Lower lobe of right lung (tissue), 2 donors: Measurements from ENCODE around the gene DNMBP. TPM values are rescaled to one million over a fixed set of nuclear protein-coding genes. Genes with fewer than 3 reads are reported as not detected.

ENCODE experiments used
- ATAC-seq, 2 donors: fragments of 200-7000 bp; cut with Tn5 transposase; one replicate each; pipeline ENCODE4 v1.9.1; 2020 to 2022; ENCODE audit warnings: mild to moderate bottlenecking in 2 of 2, moderate library complexity in 2 of 2
- DNase-seq: peaks from one replicate; pipeline ENCODE4 v3.0.0-alpha.2; 2020
- H3K27ac ChIP-seq: fragments of 200-600 bp; one replicate; pipeline ENCODE4 v1.8.0; 2022
- H3K27me3 ChIP-seq: fragments of 200-600 bp; one replicate; pipeline ENCODE4 v1.8.0; 2022; ENCODE audit warnings: low read depth
- H3K36me3 ChIP-seq: fragments of 200-600 bp; one replicate; pipeline ENCODE4 v1.8.0; 2022; ENCODE audit warnings: mild to moderate bottlenecking
- H3K4me1 ChIP-seq: fragments of 200-600 bp; one replicate; pipeline ENCODE4 v1.8.0; 2022
- H3K4me3 ChIP-seq: fragments of 200-600 bp; one replicate; pipeline ENCODE4 v1.8.0; 2022; ENCODE audit warnings: mild to moderate bottlenecking
- H3K9me3 ChIP-seq: fragments of 200-600 bp; one replicate; pipeline ENCODE4 v1.8.0; 2022
- CTCF ChIP-seq: fragments of 200-600 bp; IDR thresholded peaks from one replicate; pipeline ENCODE4 v1.8.0; 2022; ENCODE audit warnings: antibody characterized with exemption, mild to moderate bottlenecking
- intact Hi-C: fragments of 100-400 bp; cut with DNase I; formaldehyde crosslinking; loops from one replicate; pipeline ENCODE4 v1.11.0; 2022
- total RNA-seq: library from RNA; stranded (reverse); fragmentation: NEBNext Ultra II Directional; extraction: Animal tissue kit (Norgen Biotek cat#: 25700); gene quantifications from one replicate; pipeline ENCODE4 v1.2.1, GENCODE V29; 2021
- donor health status: DM: no; HTN: yes; CAD: no; lungs with severe emphysema.

The DNMBP gene
- total RNA-seq, 1 donor from 2014 or later, result 13.7 TPM

- DNase-seq (no peak), ATAC-seq (no peak)
- Histone ChIP-seq H3K4me1 (no peaks in the 10 kb centered on the region), H3K27me3 (no peaks in the 10 kb centered on the region), H3K36me3 (no peaks in the 10 kb centered on the region), H3K27ac (no peak overlapping the region), H3K9me3 (no peaks in the 10 kb centered on the region), H3K4me3 (no peak overlapping the region)
- intact Hi-C loops, result no loop called here
- TF ChIP-seq CTCF, result no peak
Observed at GRCh38 chr10:100024748-100025147, 15.0 kb upstream of the DNMBP start.

- Histone ChIP-seq H3K9me3 (no peaks in the 10 kb centered on the region), H3K27me3 (no peaks in the 10 kb centered on the region), H3K36me3 (no peaks in the 10 kb centered on the region), H3K27ac (no peak overlapping the region), H3K4me3 (no peak overlapping the region), H3K4me1 (no peaks in the 10 kb centered on the region)
- intact Hi-C loops, result no loop called here
- no peak for ATAC-seq
- TF ChIP-seq CTCF, result no peak
- no peak for DNase-seq
Observed at GRCh38 chr10:100022403-100022802, 12.7 kb upstream of the DNMBP start.

- ATAC-seq (no peak), DNase-seq (no peak)
- Histone ChIP-seq H3K4me3 (no peak overlapping the region), H3K9me3 (no peaks in the 10 kb centered on the region), H3K27me3 (no peaks in the 10 kb centered on the region), H3K4me1 (no peaks in the 10 kb centered on the region), H3K27ac (no peak overlapping the region), H3K36me3 (no peaks in the 10 kb centered on the region)
- intact Hi-C loops, result no loop called here
- no peak for TF ChIP-seq CTCF
Observed at GRCh38 chr10:100021322-100021721, 11.6 kb upstream of the DNMBP start.

- DNase-seq (no peak), ATAC-seq (no peak)
Observed at GRCh38 chr10:100020886-100021253, 11.1 kb upstream of the DNMBP start.

GRCh38 chr10:100020142-100020885 lies 10.6 kb upstream of the DNMBP start:
- DNase-seq (no peak), ATAC-seq (no peak)
- no peaks in the 10 kb centered on the region for H3K27me3 ChIP-seq
- H3K4me1 ChIP-seq, result no peaks in the 10 kb centered on the region
- intact Hi-C loops, result no loop called here
- no peak overlapping the region for H3K27ac ChIP-seq
- H3K4me3 ChIP-seq, result no peak overlapping the region
- TF ChIP-seq CTCF, result no peak
- no peaks in the 10 kb centered on the region for H3K36me3 ChIP-seq
- H3K9me3 ChIP-seq, result no peaks in the 10 kb centered on the region

More at GRCh38 chr10:100020886-100021253, 11.1 kb upstream of the DNMBP start:
- H3K9me3 ChIP-seq, result no peaks in the 10 kb centered on the region
- H3K4me1 ChIP-seq, result no peaks in the 10 kb centered on the region
- H3K27ac ChIP-seq, result no peak overlapping the region
- H3K27me3 ChIP-seq, result no peaks in the 10 kb centered on the region
- H3K36me3 ChIP-seq, result no peaks in the 10 kb centered on the region
- intact Hi-C loops, result no loop called here
- H3K4me3 ChIP-seq, result no peak overlapping the region
- TF ChIP-seq CTCF, result no peak
